GM12872 (cell line): ENCODE measurements around the gene MUC21.

ENCODE experiments used
- CTCF ChIP-seq: IDR thresholded peaks from 3 replicates; pipeline ENCODE4 v1.5.1; 2011; ENCODE audit warnings: low read depth, mild to moderate bottlenecking, low read length, moderate library complexity; ENCODE audit not compliant: insufficient read depth

MUC21 gene

GRCh38 chr6:30957716-30958115, 25.8 kb upstream of the MUC21 start:
- no peak for TF ChIP-seq CTCF

DNA sequence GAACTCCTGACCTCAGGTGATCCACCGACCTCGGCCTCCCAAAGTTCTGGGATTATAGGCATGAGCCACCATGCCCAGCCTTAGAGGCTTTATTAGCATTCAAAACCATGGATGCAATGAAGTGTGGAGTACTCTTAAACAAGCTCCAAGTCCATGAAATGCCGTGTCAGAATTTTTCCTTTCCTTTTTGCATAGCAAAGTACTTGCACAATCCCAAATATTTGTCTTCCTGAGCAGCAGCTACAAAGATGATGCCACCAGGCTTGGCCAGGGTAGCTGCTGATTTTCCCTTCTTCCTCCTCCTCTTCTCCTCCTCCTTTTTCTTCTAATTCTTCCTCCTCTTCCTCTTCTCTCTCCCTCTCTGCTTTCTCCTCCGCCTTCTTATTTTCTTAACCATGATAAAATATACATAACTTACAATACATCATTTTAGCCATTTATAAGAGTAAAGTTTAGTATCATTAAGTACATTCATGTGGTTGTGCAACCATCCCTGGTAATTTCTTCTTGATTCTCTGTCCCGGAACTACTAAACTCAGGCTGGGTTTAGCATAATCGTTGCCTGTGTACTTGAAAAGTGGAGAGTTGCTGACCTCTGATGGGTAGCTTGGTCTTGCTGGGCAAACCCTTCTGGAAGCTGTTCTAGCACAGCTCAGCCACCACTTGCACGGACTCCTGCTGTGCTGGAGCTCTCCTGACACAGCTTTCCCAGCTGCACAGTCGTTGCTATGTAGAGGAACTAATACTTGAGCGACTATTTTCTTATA, 22.4 kb upstream of the MUC21 start:
- no peak for TF ChIP-seq CTCF

- TF ChIP-seq CTCF: no peak
These were observed 20.8 kb upstream of the MUC21 start for GRCh38 chr6:30962716-30963115.

- no peak for TF ChIP-seq CTCF
These were observed 19.9 kb upstream of the MUC21 start for GRCh38 chr6:30963641-30964040.

GRCh38 chr6:30964075-30964474, 19.4 kb upstream of the MUC21 start:
- no peak for TF ChIP-seq CTCF

- TF ChIP-seq CTCF: no peak
These were observed 18.3 kb upstream of the MUC21 start for GRCh38 chr6:30965140-30965601.

- TF ChIP-seq CTCF: no peak
These were observed 17.4 kb upstream of the MUC21 start for GRCh38 chr6:30966154-30966553.
